Testis (tissue), 2 donors: Measurements from ENCODE around the gene FKBP1C.

ENCODE experiments used
- POLR2A ChIP-seq: fragments of 450-650 bp; IDR thresholded peaks from one replicate; pipeline ENCODE4 v1.6.1; 2017; ENCODE audit warnings: antibody characterized with exemption, mild to moderate bottlenecking, moderate library complexity
- TF ChIP-seq, protein P1 (sequence below), 3 experiments: fragments of 450-650 bp in 2 of 3; fragments of 200-600 bp in 1 of 3; sonication (generic) in 1 of 3; IDR thresholded peaks; one replicate each; pipeline ENCODE4 v1.5.1; 2016 to 2019; ENCODE audit warnings: antibody characterized with exemption in 3 of 3, mild to moderate bottlenecking in 2 of 3, moderate library complexity in 1 of 3

- TF ChIP-seq, protein P1, sequence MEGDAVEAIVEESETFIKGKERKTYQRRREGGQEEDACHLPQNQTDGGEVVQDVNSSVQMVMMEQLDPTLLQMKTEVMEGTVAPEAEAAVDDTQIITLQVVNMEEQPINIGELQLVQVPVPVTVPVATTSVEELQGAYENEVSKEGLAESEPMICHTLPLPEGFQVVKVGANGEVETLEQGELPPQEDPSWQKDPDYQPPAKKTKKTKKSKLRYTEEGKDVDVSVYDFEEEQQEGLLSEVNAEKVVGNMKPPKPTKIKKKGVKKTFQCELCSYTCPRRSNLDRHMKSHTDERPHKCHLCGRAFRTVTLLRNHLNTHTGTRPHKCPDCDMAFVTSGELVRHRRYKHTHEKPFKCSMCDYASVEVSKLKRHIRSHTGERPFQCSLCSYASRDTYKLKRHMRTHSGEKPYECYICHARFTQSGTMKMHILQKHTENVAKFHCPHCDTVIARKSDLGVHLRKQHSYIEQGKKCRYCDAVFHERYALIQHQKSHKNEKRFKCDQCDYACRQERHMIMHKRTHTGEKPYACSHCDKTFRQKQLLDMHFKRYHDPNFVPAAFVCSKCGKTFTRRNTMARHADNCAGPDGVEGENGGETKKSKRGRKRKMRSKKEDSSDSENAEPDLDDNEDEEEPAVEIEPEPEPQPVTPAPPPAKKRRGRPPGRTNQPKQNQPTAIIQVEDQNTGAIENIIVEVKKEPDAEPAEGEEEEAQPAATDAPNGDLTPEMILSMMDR (IDR thresholded peaks at IDR 0.05) = no peak
- TF ChIP-seq POLR2A = no peak
Observed at GRCh38 chr6:63193324-63193723, 17.9 kb upstream of the FKBP1C start.
